ENCODE data around the gene ZNF691. TPM values are rescaled to one million over a fixed set of nuclear protein-coding genes. Genes with fewer than 3 reads are reported as not detected.
A peak's percentile ranks its signal among the peaks of the same experiment; 100 is the strongest.
"Not testable (repeated sequence)": the region's sequence is repeated elsewhere in the genome, so short reads cannot be mapped to it uniquely, and the experiment has no call there.

ZNF691 gene
- total RNA-seq, 1 donor from 2014 or later = 4.5 TPM

DNA sequence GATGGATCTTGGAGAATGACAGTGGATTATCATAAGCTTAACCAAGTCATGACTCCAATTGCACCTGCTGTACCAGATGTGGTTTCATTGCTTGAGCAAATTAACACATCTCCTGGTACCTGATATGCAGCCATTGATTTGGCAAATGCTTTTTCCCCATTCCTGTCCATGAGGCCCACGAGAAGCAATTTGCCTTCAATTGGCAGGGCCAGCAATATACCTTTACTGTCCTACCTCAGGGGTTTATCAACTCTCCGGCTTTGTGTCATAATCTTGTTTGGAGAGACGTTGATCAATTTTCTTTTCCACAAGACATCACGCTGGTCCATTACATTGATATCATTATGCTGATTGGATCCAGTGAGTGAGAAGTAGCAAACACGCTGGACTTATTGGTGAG lies 20.1 kb downstream of the ZNF691 start:
- Histone ChIP-seq H3K36me3 (ENCODE audit: control insufficient read depth, insufficient read depth, low read length) (no peaks in the 10 kb centered on the region), H3K27me3 (ENCODE audit: control insufficient read depth, insufficient read depth, low read length) (no peaks in the 10 kb centered on the region), H3K4me3 (ENCODE audit: low read depth, low read length) (no peak overlapping the region)
- no peak for TF ChIP-seq CTCF (IDR thresholded peaks at IDR 0.05; ENCODE audit: insufficient read depth, low read length, severe bottlenecking)
- FAIRE-seq = no peak
- no peak for DNase-seq (ENCODE audit: low read depth)

DNA sequence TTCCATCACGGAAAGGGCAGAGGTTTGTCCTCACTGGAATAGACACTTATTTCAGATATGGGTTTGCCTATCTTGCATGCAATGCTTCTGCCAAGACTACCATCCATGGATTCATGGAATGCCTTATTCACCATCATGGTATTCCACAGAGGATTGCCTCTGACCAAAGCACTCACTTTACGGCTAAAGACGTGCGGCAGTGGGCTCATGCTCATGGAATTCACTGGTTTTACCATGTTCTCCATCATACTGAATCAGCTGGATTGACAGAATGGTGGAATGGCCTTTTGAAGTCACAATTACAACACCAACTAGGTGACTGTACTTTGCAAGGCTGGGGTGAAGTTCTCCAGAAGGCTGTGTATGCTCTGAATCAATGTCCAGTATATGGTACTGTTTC lies 22.1 kb downstream of the ZNF691 start:
- peak; percentile 55 for FAIRE-seq
- not testable (repeated sequence) for DNase-seq (ENCODE audit: low read depth)

DNA sequence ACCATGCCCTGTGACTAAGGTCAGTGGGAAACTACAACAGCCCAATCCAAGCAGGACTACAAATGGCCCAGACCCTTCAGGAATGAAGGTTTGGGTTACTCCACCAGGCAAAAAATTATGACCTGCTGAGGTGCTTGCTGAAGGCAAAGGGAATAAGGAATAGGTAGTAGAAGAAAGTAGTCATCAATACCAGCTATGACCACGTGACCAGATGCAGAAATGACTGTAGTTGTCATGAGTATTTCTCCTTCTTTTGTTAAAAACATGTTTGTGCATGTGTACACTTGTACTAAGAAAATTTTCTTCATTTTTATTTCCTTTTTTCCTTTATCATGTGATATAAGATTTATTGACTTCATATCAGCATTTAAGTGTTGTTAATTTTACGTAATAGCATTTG lies 22.8 kb downstream of the ZNF691 start:
- FAIRE-seq; H3K27me3 ChIP-seq (ENCODE audit: control insufficient read depth, insufficient read depth, low read length); H3K36me3 ChIP-seq (ENCODE audit: control insufficient read depth, insufficient read depth, low read length); H3K4me3 ChIP-seq (ENCODE audit: low read depth, low read length): not testable (repeated sequence)
- peak; percentile 29 for DNase-seq (ENCODE audit: low read depth)

More for the DNA sequence above, 22.1 kb downstream of the ZNF691 start:
- H3K4me3 ChIP-seq (ENCODE audit: low read depth, low read length); H3K27me3 ChIP-seq (ENCODE audit: control insufficient read depth, insufficient read depth, low read length); H3K36me3 ChIP-seq (ENCODE audit: control insufficient read depth, insufficient read depth, low read length): not testable (repeated sequence)

- H3K27me3 ChIP-seq (ENCODE audit: control insufficient read depth, insufficient read depth, low read length); DNase-seq (ENCODE audit: low read depth); H3K36me3 ChIP-seq (ENCODE audit: control insufficient read depth, insufficient read depth, low read length); FAIRE-seq; H3K4me3 ChIP-seq (ENCODE audit: low read depth, low read length): not testable (repeated sequence)
Measured at GRCh38 chr1:42869751-42870150, 23.3 kb downstream of the ZNF691 start.

DNA sequence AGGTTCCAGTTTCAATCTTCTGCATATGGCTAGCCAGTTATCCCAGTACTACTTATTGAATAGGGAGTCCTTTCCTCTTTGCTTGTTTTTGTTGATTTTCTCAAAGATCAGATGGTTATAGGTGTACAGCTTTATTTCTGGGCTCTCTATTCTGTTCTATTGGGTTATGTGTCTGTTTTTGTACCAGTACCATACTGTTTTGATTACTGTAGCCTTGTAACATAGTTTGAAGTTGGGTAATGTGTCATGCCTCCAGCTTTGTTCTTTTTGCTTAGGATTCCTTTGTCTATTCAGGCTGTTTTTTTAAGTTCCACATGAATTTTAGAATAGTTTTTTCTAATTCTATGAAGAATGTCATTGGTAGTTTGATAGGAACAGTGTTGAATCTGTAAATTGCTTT lies 26.7 kb downstream of the ZNF691 start:
- not testable (repeated sequence) for H3K4me3 ChIP-seq (ENCODE audit: low read depth, low read length); DNase-seq (ENCODE audit: low read depth); H3K27me3 ChIP-seq (ENCODE audit: control insufficient read depth, insufficient read depth, low read length); FAIRE-seq; H3K36me3 ChIP-seq (ENCODE audit: control insufficient read depth, insufficient read depth, low read length)

- no peak for FAIRE-seq
- DNase-seq (ENCODE audit: low read depth) = no peak
- Histone ChIP-seq H3K4me3 (ENCODE audit: low read depth, low read length) (no peak overlapping the region), H3K36me3 (ENCODE audit: control insufficient read depth, insufficient read depth, low read length) (no peaks in the 10 kb centered on the region), H3K27me3 (ENCODE audit: control insufficient read depth, insufficient read depth, low read length) (peaks cover 2% of the 10 kb centered on the region)
- no peak for TF ChIP-seq CTCF (IDR thresholded peaks at IDR 0.05; ENCODE audit: insufficient read depth, low read length, severe bottlenecking)
Measured at GRCh38 chr1:42873670-42874069, 27.3 kb downstream of the ZNF691 start.

GRCh38 chr1:42876009-42876408 lies 29.6 kb downstream of the ZNF691 start:
- FAIRE-seq (no peak), DNase-seq (ENCODE audit: low read depth) (no peak)
- Histone ChIP-seq H3K36me3 (ENCODE audit: control insufficient read depth, insufficient read depth, low read length) (no peaks in the 10 kb centered on the region), H3K4me3 (ENCODE audit: low read depth, low read length) (no peak overlapping the region), H3K27me3 (ENCODE audit: control insufficient read depth, insufficient read depth, low read length) (peaks cover 2% of the 10 kb centered on the region)
- no peak for TF ChIP-seq CTCF (IDR thresholded peaks at IDR 0.05; ENCODE audit: insufficient read depth, low read length, severe bottlenecking)

DNA sequence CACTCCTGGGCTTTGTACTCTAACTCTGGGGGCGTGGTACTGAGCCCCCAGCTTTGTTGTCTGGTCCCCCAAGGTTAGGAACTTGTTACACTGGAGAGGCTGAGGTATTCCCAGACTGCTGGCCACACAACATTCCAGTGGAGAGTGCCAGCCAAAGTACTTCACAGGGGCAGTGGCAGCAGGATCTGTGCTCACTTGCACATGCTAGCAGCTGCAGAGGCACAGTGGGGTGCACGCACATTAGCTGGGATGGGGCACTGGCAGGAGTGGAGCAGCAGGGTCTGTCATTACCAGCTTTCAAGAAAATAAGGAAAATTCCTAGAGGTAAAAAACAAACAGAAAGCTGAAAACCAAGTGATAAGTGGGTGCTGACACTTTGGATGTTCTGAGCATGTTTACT lies 31.0 kb downstream of the ZNF691 start:
- peaks cover 2% of the 10 kb centered on the region for H3K27me3 ChIP-seq (ENCODE audit: control insufficient read depth, insufficient read depth, low read length)
- no peak for DNase-seq (ENCODE audit: low read depth)
- no peak for TF ChIP-seq CTCF (IDR thresholded peaks at IDR 0.05; ENCODE audit: insufficient read depth, low read length, severe bottlenecking)
- peak; percentile 87 for FAIRE-seq
- no peaks in the 10 kb centered on the region for H3K36me3 ChIP-seq (ENCODE audit: control insufficient read depth, insufficient read depth, low read length)
- H3K4me3 ChIP-seq (ENCODE audit: low read depth, low read length) = no peak overlapping the region
